Loucy (cell line): ENCODE results near the gene CYLD.

Experiments
- H2AFZ ChIP-seq: fragments of 200-600 bp; sonication (generic); 2 replicates; pipeline ENCODE4 v1.6.0; 2016; ENCODE audit warnings: antibody characterized with exemption, mild to moderate bottlenecking, low read length, moderate library complexity
- H3F3A ChIP-seq: fragments of 200-600 bp; 2 replicates; pipeline ENCODE4 v1.6.0; 2016; ENCODE audit warnings: antibody characterized with exemption, low read depth, mild to moderate bottlenecking
- H3K27me3 ChIP-seq: fragments of 200-600 bp; sonication (generic); 2 replicates; pipeline ENCODE4 v1.6.1; 2014; ENCODE audit warnings: low read length, mild to moderate bottlenecking; ENCODE audit not compliant: insufficient read depth, poor library complexity, severe bottlenecking
- H3K36me3 ChIP-seq: fragments of 200-600 bp; sonication (generic); 2 replicates; pipeline ENCODE4 v1.6.1; 2016; ENCODE audit warnings: low read length; ENCODE audit not compliant: insufficient read depth
- H3K4me1 ChIP-seq: fragments of 200-600 bp; sonication (generic); 2 replicates; pipeline ENCODE4 v1.5.1; 2014; ENCODE audit warnings: low read length, mild to moderate bottlenecking; ENCODE audit not compliant: insufficient read depth, poor library complexity, severe bottlenecking
- H3K4me2 ChIP-seq: fragments of 200-600 bp; sonication (generic); 2 replicates; pipeline ENCODE4 v1.6.0; 2014; ENCODE audit warnings: antibody characterized with exemption, low read length, low read depth, mild to moderate bottlenecking; ENCODE audit not compliant: poor library complexity, severe bottlenecking
- H3K4me3 ChIP-seq: fragments of 200-600 bp; sonication (generic); 2 replicates; pipeline ENCODE4 v1.5.1; 2014; ENCODE audit warnings: low read length, mild to moderate bottlenecking, mixed read lengths; ENCODE audit not compliant: poor library complexity, severe bottlenecking
- H3K79me2 ChIP-seq: fragments of 200-600 bp; sonication (generic); 2 replicates; pipeline ENCODE4 v1.6.1; 2014; ENCODE audit warnings: low read length; ENCODE audit not compliant: insufficient read depth
- H3K9ac ChIP-seq: fragments of 200-600 bp; sonication (generic); 2 replicates; pipeline ENCODE4 v1.6.0; 2014; ENCODE audit warnings: mild to moderate bottlenecking, low read depth, low read length, moderate library complexity; ENCODE audit not compliant: poor library complexity, severe bottlenecking
- H3K9me2 ChIP-seq: fragments of 200-600 bp; sonication (generic); replicated peaks from 2 replicates; pipeline ENCODE4 v1.6.1; 2016; ENCODE audit warnings: low read depth, low read length, mixed read lengths
- H3K9me3 ChIP-seq: fragments of 200-600 bp; sonication (generic); 2 replicates; pipeline ENCODE4 v1.6.1; 2014; ENCODE audit warnings: mild to moderate bottlenecking, antibody characterized with exemption, low read length, low read depth; ENCODE audit not compliant: insufficient read depth
- H4K20me1 ChIP-seq: fragments of 200-600 bp; sonication (generic); 2 replicates; pipeline ENCODE4 v1.6.0; 2014; ENCODE audit warnings: antibody characterized with exemption, low read length, mild to moderate bottlenecking; ENCODE audit not compliant: insufficient read depth, poor library complexity, severe bottlenecking
- CTCF ChIP-seq: fragments of 200-600 bp; sonication (generic); conservative IDR thresholded peaks from 2 replicates; pipeline ENCODE4 v1.5.1; 2014; ENCODE audit warnings: mild to moderate bottlenecking, antibody characterized with exemption, low read length
- EZH2phosphoT487 ChIP-seq: fragments of 200-600 bp; IDR thresholded peaks from 2 replicates; pipeline ENCODE4 v1.6.1; 2018; ENCODE audit warnings: antibody characterized with exemption, mild to moderate bottlenecking, moderate library complexity, borderline replicate concordance

Gene CYLD

DNA sequence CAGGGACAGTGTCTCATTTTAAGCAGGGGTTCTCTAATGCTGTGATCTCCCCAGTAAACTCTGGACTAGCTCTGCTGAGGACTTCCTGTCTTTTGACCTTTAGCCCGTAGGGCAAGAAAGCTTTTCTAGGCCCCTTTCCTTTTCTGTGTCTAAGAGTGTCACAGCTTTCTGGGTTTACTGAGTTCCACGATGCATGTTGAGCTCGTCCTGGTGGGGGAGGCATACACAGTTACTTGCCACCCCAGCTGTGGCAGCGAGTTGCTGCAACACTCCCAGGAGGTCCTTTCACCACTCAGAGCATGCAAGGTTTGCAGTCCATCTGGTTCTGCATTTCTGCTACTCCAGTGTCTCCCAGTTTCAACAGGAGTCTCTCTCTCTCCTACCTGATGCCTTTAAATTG is 24.8 kb upstream of the CYLD start:
- no peaks in the 10 kb centered on the region for H3K79me2 ChIP-seq
- H3K4me1 ChIP-seq, result peaks cover 29% of the 10 kb centered on the region
- H3K9ac ChIP-seq, result no peak overlapping the region
- peak overlapping the region; percentile 15; the same call in 1 of the 2 replicates for H2AFZ ChIP-seq
- no peaks in the 10 kb centered on the region for H3K9me3 ChIP-seq
- no peak for TF ChIP-seq CTCF
- no peak for TF ChIP-seq EZH2phosphoT487
- H3K36me3 ChIP-seq, result no peaks in the 10 kb centered on the region
- no peaks in the 10 kb centered on the region for H3K27me3 ChIP-seq
- no peaks in the 10 kb centered on the region for H3K9me2 ChIP-seq
- H3K4me2 ChIP-seq, result no peak overlapping the region
- no peaks in the 10 kb centered on the region for H4K20me1 ChIP-seq
- H3F3A ChIP-seq, result no peaks in the 10 kb centered on the region; the same call in 1 of the 2 replicates
- no peak overlapping the region for H3K4me3 ChIP-seq

DNA sequence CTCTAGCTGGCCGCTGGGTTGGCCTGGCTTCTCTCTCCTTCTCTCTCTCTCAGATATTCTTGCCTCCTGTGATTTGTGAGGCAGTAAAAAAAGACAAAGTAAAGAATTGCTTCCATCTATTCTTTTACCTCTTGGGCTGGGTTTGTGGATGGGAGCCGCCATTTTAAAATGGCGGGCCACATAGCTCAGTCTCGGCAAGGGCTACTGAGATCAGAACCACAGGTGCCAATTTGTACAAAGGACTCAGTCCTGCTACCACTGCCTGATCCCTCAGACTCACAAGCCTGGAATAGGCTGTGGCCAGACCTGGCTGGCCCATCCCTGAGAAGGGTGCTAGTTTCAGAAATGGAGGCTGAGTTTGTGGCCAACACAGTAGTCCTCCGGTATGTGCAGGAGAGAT is 24.4 kb upstream of the CYLD start:
- no peaks in the 10 kb centered on the region; the same call in 1 of the 2 replicates for H3F3A ChIP-seq
- no peaks in the 10 kb centered on the region for H3K79me2 ChIP-seq
- H3K27me3 ChIP-seq, result no peaks in the 10 kb centered on the region
- peaks cover 33% of the 10 kb centered on the region for H3K4me1 ChIP-seq
- H3K4me2 ChIP-seq, result no peak overlapping the region
- no peak overlapping the region for H3K4me3 ChIP-seq
- no peak overlapping the region for H2AFZ ChIP-seq
- H4K20me1 ChIP-seq, result no peaks in the 10 kb centered on the region
- TF ChIP-seq EZH2phosphoT487, result no peak
- TF ChIP-seq CTCF, result no peak
- no peaks in the 10 kb centered on the region for H3K9me3 ChIP-seq
- no peak overlapping the region for H3K9ac ChIP-seq
- H3K36me3 ChIP-seq, result no peaks in the 10 kb centered on the region
- no peaks in the 10 kb centered on the region for H3K9me2 ChIP-seq

DNA sequence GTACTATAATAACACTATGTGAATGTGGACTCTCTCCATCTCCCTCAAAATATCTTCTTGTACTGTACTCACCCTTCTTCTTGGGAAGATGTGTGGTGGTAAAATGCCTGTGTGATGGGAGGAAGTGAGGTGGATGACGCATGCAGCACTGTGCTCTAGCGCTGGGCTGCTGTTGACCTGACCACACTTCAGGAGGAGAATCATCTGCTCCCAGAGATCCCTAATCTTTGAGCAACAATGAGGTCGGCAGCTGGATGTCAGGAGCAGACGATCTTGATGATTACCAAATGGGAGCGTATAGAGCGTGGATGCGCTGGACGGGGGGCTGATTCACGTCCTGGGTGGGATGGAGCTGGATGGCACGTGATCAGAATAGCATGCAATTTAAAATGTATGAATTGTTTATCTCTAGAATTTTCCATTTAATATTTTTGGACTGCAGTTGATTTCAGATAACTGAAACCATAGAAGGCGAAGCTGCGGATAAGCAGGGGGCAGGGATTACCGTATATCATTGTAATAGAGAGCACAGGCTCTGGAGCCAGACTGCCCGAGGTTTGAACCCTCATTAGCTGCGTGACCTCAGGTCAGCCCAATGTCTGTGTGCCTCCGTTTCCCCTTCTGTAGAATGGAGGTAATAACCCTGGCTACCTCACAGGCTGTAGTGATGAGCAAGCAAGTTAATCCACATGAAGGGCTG is 23.7 kb upstream of the CYLD start:
- Histone ChIP-seq H3K27me3 (no peaks in the 10 kb centered on the region), H3F3A (no peaks in the 10 kb centered on the region; the same call in 1 of the 2 replicates), H3K4me1 (peaks cover 36% of the 10 kb centered on the region), H3K79me2 (no peaks in the 10 kb centered on the region), H3K4me3 (no peak overlapping the region), H3K36me3 (no peaks in the 10 kb centered on the region), H3K4me2 (no peak overlapping the region), H3K9me3 (no peaks in the 10 kb centered on the region), H3K9ac (no peak overlapping the region), H4K20me1 (no peaks in the 10 kb centered on the region), H3K9me2 (no peaks in the 10 kb centered on the region), H2AFZ (no peak overlapping the region)
- TF ChIP-seq CTCF (no peak), EZH2phosphoT487 (no peak)
